SK-N-SH (cell line): ENCODE measurements around the gene CST3. TPM values are rescaled to one million over a fixed set of nuclear protein-coding genes. Genes with fewer than 3 reads are reported as not detected.

Source experiments
- CTCF ChIA-PET: fragments of 300-600, 350-600 bp; formaldehyde crosslinking; extraction: SDS; loops from one replicate; lab custom pipeline; 2021; lab: Yijun Ruan, JAX
- POLR2A ChIA-PET: fragments of 350-600 bp; sonication (Branson Sonifier 250); formaldehyde crosslinking; extraction: SDS; loops from one replicate; lab custom pipeline; 2020; ENCODE audit warnings: antibody characterized with exemption, inconsistent platforms; lab: Yijun Ruan, JAX
- DNase-seq: peaks from one replicate; pipeline ENCODE4 v3.0.0; 2012
- H2AFZ ChIP-seq: fragments of 200-600 bp; sonication (generic); 2 replicates; pipeline ENCODE4 v1.8.1; 2016; ENCODE audit warnings: antibody characterized with exemption, mild to moderate bottlenecking, low read depth
- H3F3A ChIP-seq: fragments of 200-600 bp; sonication (generic); replicated peaks from 2 replicates; pipeline ENCODE3; 2016; ENCODE audit warnings: antibody characterized with exemption, mild to moderate bottlenecking; ENCODE audit not compliant: insufficient read depth
- H3K27ac ChIP-seq, 2 experiments: fragments of 200-500 bp in 1 of 2; fragments of 200-600 bp in 1 of 2; sonication (Bioruptor generic) in 1 of 2; sonication (generic), shearing (Covaris generic) in 1 of 2; 2 replicates each; pipeline versions ENCODE4 v1.5.1 to v1.6.1; 2014 to 2016; ENCODE audit warnings: low read depth in 2 of 2, inconsistent platforms in 1 of 2, low read length in 1 of 2, mild to moderate bottlenecking in 1 of 2, mixed read lengths in 1 of 2
- H3K27me3 ChIP-seq: fragments of 200-600 bp; sonication (generic), shearing (Covaris generic); 2 replicates; pipeline ENCODE4 v1.6.1; 2016; ENCODE audit warnings: mixed run types; ENCODE audit not compliant: insufficient read depth
- H3K36me3 ChIP-seq, 2 experiments: fragments of 200-500 bp in 1 of 2; fragments of 200-600 bp in 1 of 2; sonication (Bioruptor generic) in 1 of 2; sonication (generic) in 1 of 2; replicated peaks in 1 of 2; 2 replicates each; pipeline versions ENCODE3 to v1.5.1; 2014 to 2016; ENCODE audit warnings: low read length in 1 of 2, mild to moderate bottlenecking in 1 of 2; ENCODE audit not compliant: insufficient read depth in 2 of 2, control insufficient read depth in 1 of 2
- H3K4me1 ChIP-seq, 2 experiments: fragments of 200-500 bp in 1 of 2; fragments of 200-600 bp in 1 of 2; sonication (Bioruptor generic) in 1 of 2; sonication (generic), shearing (Covaris generic) in 1 of 2; 2 replicates each; pipeline versions ENCODE4 v1.5.1 to v1.6.1; 2014 to 2016; ENCODE audit warnings: low read depth in 1 of 2, low read length in 1 of 2, mixed run types in 1 of 2; ENCODE audit not compliant: insufficient read depth in 2 of 2, control insufficient read depth in 1 of 2
- H3K4me2 ChIP-seq: fragments of 200-600 bp; sonication (generic), shearing (Covaris generic); 2 replicates; pipeline ENCODE4 v1.6.1; 2017; ENCODE audit warnings: mixed run types
- H3K4me3 ChIP-seq, 2 experiments: fragments of 200-500 bp in 1 of 2; fragments of 200-600 bp in 1 of 2; sonication (Bioruptor generic) in 1 of 2; sonication (generic), shearing (Covaris generic) in 1 of 2; 2 replicates each; pipeline versions ENCODE4 v1.5.1 to v1.8.1; 2014 to 2016; ENCODE audit warnings: low read depth in 2 of 2, inconsistent platforms in 1 of 2, low read length in 1 of 2, mild to moderate bottlenecking in 1 of 2, mixed read lengths in 1 of 2, moderate library complexity in 1 of 2
- H3K79me2 ChIP-seq: fragments of 200-600 bp; sonication (generic); 2 replicates; pipeline ENCODE4 v1.8.1; 2017; ENCODE audit warnings: mild to moderate bottlenecking; ENCODE audit not compliant: insufficient read depth
- H3K9ac ChIP-seq: fragments of 200-600 bp; sonication (generic); 2 replicates; pipeline ENCODE4 v1.6.1; 2017; ENCODE audit warnings: mixed run types
- H3K9me2 ChIP-seq: fragments of 200-600 bp; sonication (generic); 2 replicates; pipeline ENCODE4 v1.6.1; 2017; ENCODE audit warnings: mixed run types
- H3K9me3 ChIP-seq: fragments of 200-600 bp; sonication (generic); 2 replicates; pipeline ENCODE4 v1.6.1; 2017; ENCODE audit warnings: mixed run types, mild to moderate bottlenecking, moderate library complexity
- H4K20me1 ChIP-seq: fragments of 200-600 bp; sonication (generic); 2 replicates; pipeline ENCODE4 v1.6.1; 2017; ENCODE audit warnings: mild to moderate bottlenecking, mixed run types; ENCODE audit not compliant: insufficient read depth
- EZH2phosphoT487 ChIP-seq: fragments of 200-600 bp; sonication (generic); IDR thresholded peaks from 2 replicates; pipeline ENCODE4 v1.6.1; 2017; ENCODE audit warnings: low read depth, mixed run types, mild to moderate bottlenecking, antibody characterized with exemption, moderate library complexity, borderline replicate concordance
- FOXM1 ChIP-seq: IDR thresholded peaks from 2 replicates; pipeline ENCODE4 v1.4.0; 2012; ENCODE audit warnings: low read depth, mild to moderate bottlenecking
- GABPA ChIP-seq: IDR thresholded peaks from 2 replicates; pipeline ENCODE4 v1.4.0; 2012; ENCODE audit warnings: low read depth, mild to moderate bottlenecking
- NFIC ChIP-seq: IDR thresholded peaks from 2 replicates; pipeline ENCODE4 v1.4.0; 2012; ENCODE audit warnings: borderline replicate concordance
- NRF1 ChIP-seq: IDR thresholded peaks from 2 replicates; pipeline ENCODE4 v1.6.1; 2012; ENCODE audit warnings: low read depth, mild to moderate bottlenecking, low read length
- POLR2AphosphoS5 ChIP-seq: IDR thresholded peaks from 2 replicates; pipeline ENCODE4 v1.6.1; 2012; ENCODE audit warnings: low read depth, low read length
- RCOR1 ChIP-seq: fragments of 150-350 bp; IDR thresholded peaks from 2 replicates; pipeline ENCODE4 v1.6.1; 2017; ENCODE audit warnings: antibody characterized with exemption, low read length
- RFX5 ChIP-seq: IDR thresholded peaks from 2 replicates; pipeline ENCODE4 v1.6.1; 2012; ENCODE audit warnings: mild to moderate bottlenecking, improper control_type of control experiment, low read length
- RXRA ChIP-seq: IDR thresholded peaks from 2 replicates; pipeline ENCODE4 v1.4.0; 2012; ENCODE audit warnings: low read depth, mild to moderate bottlenecking, borderline replicate concordance
- SMC3 ChIP-seq: IDR thresholded peaks from 2 replicates; pipeline ENCODE4 v1.6.1; 2012; ENCODE audit warnings: low read depth, low read length, improper control_type of control experiment
- TCF12 ChIP-seq: IDR thresholded peaks from 2 replicates; pipeline ENCODE4 v1.4.0; 2012
- YY1 ChIP-seq: IDR thresholded peaks from 2 replicates; pipeline ENCODE4 v1.4.0; 2012; ENCODE audit warnings: low read depth, mild to moderate bottlenecking
- WGBS: methylation state at CpG from one replicate; pipeline ENCODE4 v1.1.6; 2017; ENCODE audit warnings: low lambda C conversion rate; 5-methylcytosine and 5-hydroxymethylcytosine counted together
- polyA plus RNA-seq, 3 experiments: library from polyadenylated mRNA; depleted of rRNA; stranded (reverse); fragments of >200 nt; gene quantifications; 2 replicates each; pipeline ENCODE4 v1.2.3, GENCODE V29; 2012
- TF ChIP-seq, protein P1 (sequence below): IDR thresholded peaks from 2 replicates; pipeline ENCODE4 v1.4.0; 2012; ENCODE audit warnings: low read depth, borderline replicate concordance
- TF ChIP-seq, protein P2 (sequence below): fragments of 150-350 bp; IDR thresholded peaks from 2 replicates; pipeline ENCODE4 v1.6.1; 2016; ENCODE audit warnings: mild to moderate bottlenecking, low read depth, low read length
- TF ChIP-seq, protein P3 (sequence below): fragments of 200-600 bp; sonication (generic); IDR thresholded peaks from 2 replicates; pipeline ENCODE4 v1.6.1; 2017; ENCODE audit warnings: antibody characterized with exemption, mild to moderate bottlenecking, moderate library complexity
- TF ChIP-seq, protein P4 (sequence below): fragments of 150-350 bp; IDR thresholded peaks from 2 replicates; pipeline ENCODE4 v1.6.1; 2017; ENCODE audit warnings: antibody characterized with exemption, low read length, low read depth, borderline replicate concordance
- TF ChIP-seq, protein P5 (sequence below): IDR thresholded peaks from 2 replicates; pipeline ENCODE4 v1.4.0; 2012; ENCODE audit warnings: low read depth

Gene CST3
- polyA plus RNA-seq, 1 of the 3 experiments (the other 2 are of a cell fraction): 428 TPM

DNA sequence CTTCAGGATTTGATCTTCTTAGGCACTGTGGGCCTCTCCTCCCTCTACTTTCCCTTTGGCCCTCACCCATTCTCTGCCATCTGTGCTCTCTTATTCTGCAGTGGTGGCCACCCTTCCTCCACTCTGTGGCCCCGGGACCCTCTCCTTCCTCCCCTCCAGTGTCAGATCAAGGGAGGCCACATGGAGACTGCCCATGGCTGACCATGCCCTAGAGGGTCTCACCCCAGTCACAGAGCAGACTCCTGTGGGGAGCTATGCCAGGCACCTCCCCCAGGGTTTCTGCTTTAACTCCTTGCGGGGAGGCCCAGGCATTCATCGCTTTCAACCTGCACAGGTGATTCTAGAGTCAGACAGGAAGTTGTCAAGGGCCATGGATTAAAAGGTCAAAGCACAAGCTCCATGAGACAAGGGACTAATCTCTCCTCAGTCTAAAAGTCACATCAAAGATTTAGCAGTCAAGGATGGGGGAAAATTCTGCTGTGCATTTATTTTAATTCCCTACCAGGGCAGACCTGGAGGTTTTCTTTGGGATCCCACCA, 15.7 kb upstream of the CST3 start:
- 47% methylated on average over 3 of the region's 3 CpGs for WGBS
- no peak for DNase-seq
- no peak overlapping the region for H3K9ac ChIP-seq
- POLR2A ChIA-PET: no interaction called here
- no peak overlapping the region for H3K27ac ChIP-seq
- H3K9me2 ChIP-seq: no peaks in the 10 kb centered on the region
- H3K27me3 ChIP-seq: no peaks in the 10 kb centered on the region
- TF ChIP-seq TCF12 (no peak), SMC3 (no peak), RCOR1 (no peak)
- TF ChIP-seq, protein P1, sequence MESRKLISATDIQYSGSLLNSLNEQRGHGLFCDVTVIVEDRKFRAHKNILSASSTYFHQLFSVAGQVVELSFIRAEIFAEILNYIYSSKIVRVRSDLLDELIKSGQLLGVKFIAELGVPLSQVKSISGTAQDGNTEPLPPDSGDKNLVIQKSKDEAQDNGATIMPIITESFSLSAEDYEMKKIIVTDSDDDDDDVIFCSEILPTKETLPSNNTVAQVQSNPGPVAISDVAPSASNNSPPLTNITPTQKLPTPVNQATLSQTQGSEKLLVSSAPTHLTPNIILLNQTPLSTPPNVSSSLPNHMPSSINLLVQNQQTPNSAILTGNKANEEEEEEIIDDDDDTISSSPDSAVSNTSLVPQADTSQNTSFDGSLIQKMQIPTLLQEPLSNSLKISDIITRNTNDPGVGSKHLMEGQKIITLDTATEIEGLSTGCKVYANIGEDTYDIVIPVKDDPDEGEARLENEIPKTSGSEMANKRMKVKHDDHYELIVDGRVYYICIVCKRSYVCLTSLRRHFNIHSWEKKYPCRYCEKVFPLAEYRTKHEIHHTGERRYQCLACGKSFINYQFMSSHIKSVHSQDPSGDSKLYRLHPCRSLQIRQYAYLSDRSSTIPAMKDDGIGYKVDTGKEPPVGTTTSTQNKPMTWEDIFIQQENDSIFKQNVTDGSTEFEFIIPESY: no peak
- H3K4me3 ChIP-seq: no peak overlapping the region
- H3K79me2 ChIP-seq: no peaks in the 10 kb centered on the region
- H4K20me1 ChIP-seq: no peaks in the 10 kb centered on the region
- H3K4me2 ChIP-seq: no peak overlapping the region
- CTCF ChIA-PET: no interaction called here
- no peaks in the 10 kb centered on the region for H3K4me1 ChIP-seq
- H3K36me3 ChIP-seq: no peaks in the 10 kb centered on the region
- H3K9me3 ChIP-seq: no peaks in the 10 kb centered on the region
- H2AFZ ChIP-seq: no peak overlapping the region
- H3F3A ChIP-seq: no peaks in the 10 kb centered on the region

DNA sequence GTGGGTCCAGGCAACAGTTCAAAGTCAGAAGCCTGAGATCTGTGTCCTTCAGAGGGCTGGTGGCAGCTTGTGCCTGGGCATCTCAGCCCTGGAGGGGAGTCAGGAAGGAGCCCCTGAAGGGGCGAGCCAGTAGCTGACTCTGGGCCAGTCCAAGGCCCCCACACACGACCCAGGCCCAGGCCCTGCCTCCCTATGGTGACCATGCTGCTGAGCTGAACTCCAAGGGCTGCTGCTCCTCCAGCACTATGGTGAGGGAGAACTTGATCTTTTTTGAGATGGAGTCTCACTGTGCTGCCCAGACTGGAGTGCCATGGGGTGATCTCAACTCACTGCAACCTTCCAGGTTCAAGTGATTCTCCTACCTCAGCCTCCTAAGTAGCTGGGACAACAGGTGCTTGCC, 15.2 kb upstream of the CST3 start:
- Histone ChIP-seq H3F3A (no peaks in the 10 kb centered on the region), H3K9me3 (no peaks in the 10 kb centered on the region), H3K4me3 (no peak overlapping the region), H3K36me3 (no peaks in the 10 kb centered on the region), H2AFZ (no peak overlapping the region), H3K9me2 (no peaks in the 10 kb centered on the region), H4K20me1 (no peaks in the 10 kb centered on the region), H3K4me1 (no peaks in the 10 kb centered on the region), H3K79me2 (no peaks in the 10 kb centered on the region), H3K4me2 (no peak overlapping the region), H3K9ac (no peak overlapping the region), H3K27ac (no peak overlapping the region), H3K27me3 (no peaks in the 10 kb centered on the region)
- TF ChIP-seq NRF1: no peak
- TF ChIP-seq EZH2phosphoT487: no peak
- no peak for TF ChIP-seq GABPA
- no peak for TF ChIP-seq RCOR1
- TF ChIP-seq, protein P2, sequence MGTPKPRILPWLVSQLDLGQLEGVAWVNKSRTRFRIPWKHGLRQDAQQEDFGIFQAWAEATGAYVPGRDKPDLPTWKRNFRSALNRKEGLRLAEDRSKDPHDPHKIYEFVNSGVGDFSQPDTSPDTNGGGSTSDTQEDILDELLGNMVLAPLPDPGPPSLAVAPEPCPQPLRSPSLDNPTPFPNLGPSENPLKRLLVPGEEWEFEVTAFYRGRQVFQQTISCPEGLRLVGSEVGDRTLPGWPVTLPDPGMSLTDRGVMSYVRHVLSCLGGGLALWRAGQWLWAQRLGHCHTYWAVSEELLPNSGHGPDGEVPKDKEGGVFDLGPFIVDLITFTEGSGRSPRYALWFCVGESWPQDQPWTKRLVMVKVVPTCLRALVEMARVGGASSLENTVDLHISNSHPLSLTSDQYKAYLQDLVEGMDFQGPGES: no peak
- TF ChIP-seq RFX5: no peak
- TF ChIP-seq TCF12: no peak
- TF ChIP-seq YY1: no peak
- TF ChIP-seq, protein P3, sequence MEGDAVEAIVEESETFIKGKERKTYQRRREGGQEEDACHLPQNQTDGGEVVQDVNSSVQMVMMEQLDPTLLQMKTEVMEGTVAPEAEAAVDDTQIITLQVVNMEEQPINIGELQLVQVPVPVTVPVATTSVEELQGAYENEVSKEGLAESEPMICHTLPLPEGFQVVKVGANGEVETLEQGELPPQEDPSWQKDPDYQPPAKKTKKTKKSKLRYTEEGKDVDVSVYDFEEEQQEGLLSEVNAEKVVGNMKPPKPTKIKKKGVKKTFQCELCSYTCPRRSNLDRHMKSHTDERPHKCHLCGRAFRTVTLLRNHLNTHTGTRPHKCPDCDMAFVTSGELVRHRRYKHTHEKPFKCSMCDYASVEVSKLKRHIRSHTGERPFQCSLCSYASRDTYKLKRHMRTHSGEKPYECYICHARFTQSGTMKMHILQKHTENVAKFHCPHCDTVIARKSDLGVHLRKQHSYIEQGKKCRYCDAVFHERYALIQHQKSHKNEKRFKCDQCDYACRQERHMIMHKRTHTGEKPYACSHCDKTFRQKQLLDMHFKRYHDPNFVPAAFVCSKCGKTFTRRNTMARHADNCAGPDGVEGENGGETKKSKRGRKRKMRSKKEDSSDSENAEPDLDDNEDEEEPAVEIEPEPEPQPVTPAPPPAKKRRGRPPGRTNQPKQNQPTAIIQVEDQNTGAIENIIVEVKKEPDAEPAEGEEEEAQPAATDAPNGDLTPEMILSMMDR: no peak
- TF ChIP-seq NFIC: no peak
- TF ChIP-seq, protein P4, sequence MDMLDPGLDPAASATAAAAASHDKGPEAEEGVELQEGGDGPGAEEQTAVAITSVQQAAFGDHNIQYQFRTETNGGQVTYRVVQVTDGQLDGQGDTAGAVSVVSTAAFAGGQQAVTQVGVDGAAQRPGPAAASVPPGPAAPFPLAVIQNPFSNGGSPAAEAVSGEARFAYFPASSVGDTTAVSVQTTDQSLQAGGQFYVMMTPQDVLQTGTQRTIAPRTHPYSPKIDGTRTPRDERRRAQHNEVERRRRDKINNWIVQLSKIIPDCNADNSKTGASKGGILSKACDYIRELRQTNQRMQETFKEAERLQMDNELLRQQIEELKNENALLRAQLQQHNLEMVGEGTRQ: no peak
- no peak for TF ChIP-seq FOXM1
- TF ChIP-seq, protein P5, sequence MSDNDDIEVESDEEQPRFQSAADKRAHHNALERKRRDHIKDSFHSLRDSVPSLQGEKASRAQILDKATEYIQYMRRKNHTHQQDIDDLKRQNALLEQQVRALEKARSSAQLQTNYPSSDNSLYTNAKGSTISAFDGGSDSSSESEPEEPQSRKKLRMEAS: no peak
- TF ChIP-seq POLR2AphosphoS5: no peak
- no peak for TF ChIP-seq RXRA
- no peak for DNase-seq
- WGBS: 0% methylated on average over 2 of the region's 2 CpGs
- CTCF ChIA-PET: no interaction called here
- POLR2A ChIA-PET: no interaction called here
